HepG2 (cell line): ENCODE results near the gene PLOD3.
"Not testable (repeated sequence)": the region's sequence is repeated elsewhere in the genome, so short reads cannot be mapped to it uniquely, and the experiment has no call there.

ENCODE experiments used
- BRF2 ChIP-seq: sonication (generic); formaldehyde crosslinking; IDR thresholded peaks from 2 replicates; pipeline ENCODE4 v1.8.1; 2022; ENCODE audit warnings: mild to moderate bottlenecking, missing genetic modification reagents
- CBFB ChIP-seq: sonication (generic); formaldehyde crosslinking; IDR thresholded peaks from 2 replicates; pipeline ENCODE4 v1.4.0; 2020; ENCODE audit warnings: missing genetic modification reagents
- RERE ChIP-seq: IDR thresholded peaks from 2 replicates; pipeline ENCODE4 v1.6.1; 2016; ENCODE audit warnings: low read depth, missing genetic modification reagents, missing compliant biosample characterization
- TF ChIP-seq, protein P1 (sequence below): sonication (generic); formaldehyde crosslinking; IDR thresholded peaks from 2 replicates; pipeline ENCODE4 v1.5.0; 2020; ENCODE audit warnings: mild to moderate bottlenecking, missing genetic modification reagents, moderate library complexity

DNA sequence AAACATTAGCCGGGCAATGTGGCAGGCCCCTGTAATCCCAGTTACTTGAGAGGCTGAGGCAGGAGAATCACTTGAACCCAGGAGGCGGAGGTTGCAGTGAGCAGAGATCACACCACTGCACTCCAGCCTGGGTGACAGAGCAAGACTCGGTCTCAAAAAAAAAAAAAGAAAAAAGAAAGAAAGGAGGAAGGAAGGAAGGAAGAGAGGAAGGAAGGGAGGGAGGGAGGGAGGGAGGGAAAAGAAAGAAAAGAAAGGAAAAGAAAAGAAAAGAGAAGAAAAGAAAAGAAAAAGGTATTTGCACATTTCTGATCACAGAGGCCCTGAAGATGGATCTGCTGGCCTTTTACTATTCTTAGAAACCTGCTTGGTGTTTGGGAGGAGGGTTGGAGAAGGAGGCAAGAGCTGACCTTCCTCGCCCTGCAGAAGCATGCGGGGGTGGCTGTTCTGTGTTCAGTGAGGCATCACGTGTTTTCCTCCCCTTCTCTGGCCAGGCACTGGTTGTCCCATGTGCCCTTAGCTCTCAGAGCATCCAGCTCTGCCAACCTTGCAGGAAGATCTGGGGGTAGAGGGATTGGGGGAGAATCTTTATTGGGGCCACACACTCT, 46.8 kb upstream of the PLOD3 start:
- TF ChIP-seq RERE, CBFB, BRF2 (CRISPR knock-in tag): not testable (repeated sequence)
- TF ChIP-seq, protein P1, sequence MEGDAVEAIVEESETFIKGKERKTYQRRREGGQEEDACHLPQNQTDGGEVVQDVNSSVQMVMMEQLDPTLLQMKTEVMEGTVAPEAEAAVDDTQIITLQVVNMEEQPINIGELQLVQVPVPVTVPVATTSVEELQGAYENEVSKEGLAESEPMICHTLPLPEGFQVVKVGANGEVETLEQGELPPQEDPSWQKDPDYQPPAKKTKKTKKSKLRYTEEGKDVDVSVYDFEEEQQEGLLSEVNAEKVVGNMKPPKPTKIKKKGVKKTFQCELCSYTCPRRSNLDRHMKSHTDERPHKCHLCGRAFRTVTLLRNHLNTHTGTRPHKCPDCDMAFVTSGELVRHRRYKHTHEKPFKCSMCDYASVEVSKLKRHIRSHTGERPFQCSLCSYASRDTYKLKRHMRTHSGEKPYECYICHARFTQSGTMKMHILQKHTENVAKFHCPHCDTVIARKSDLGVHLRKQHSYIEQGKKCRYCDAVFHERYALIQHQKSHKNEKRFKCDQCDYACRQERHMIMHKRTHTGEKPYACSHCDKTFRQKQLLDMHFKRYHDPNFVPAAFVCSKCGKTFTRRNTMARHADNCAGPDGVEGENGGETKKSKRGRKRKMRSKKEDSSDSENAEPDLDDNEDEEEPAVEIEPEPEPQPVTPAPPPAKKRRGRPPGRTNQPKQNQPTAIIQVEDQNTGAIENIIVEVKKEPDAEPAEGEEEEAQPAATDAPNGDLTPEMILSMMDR (CRISPR knock-in tag), result not testable (repeated sequence)
